CD14-positive monocyte (primary cell): Measurements from ENCODE around the gene EIF4G2. TPM values are rescaled to one million over a fixed set of nuclear protein-coding genes. Genes with fewer than 3 reads are reported as not detected.

ENCODE experiments used
- DNase-seq, 3 donors: peaks; one replicate each; pipeline ENCODE4 v3.0.0-alpha.2; 2011 to 2022
- H2AFZ ChIP-seq: 2 replicates; pipeline ENCODE4 v1.6.0; 2012; ENCODE audit warnings: mild to moderate bottlenecking, low read depth, low read length, inconsistent platforms; ENCODE audit not compliant: insufficient read depth, poor library complexity, severe bottlenecking
- H3K27ac ChIP-seq, 2 donors: 1 replicate in 1 of 2; 2 replicates in 1 of 2; pipeline ENCODE4 v1.5.1; 2012 to 2013; ENCODE audit warnings: low read length in 2 of 2, control low read depth in 1 of 2, inconsistent platforms in 1 of 2, low read depth in 1 of 2, mild to moderate bottlenecking in 1 of 2
- H3K27me3 ChIP-seq, 2 donors: one replicate each; pipeline versions ENCODE4 v1.6.0 to v1.6.1; 2011 to 2013; ENCODE audit warnings: low read length in 2 of 2; ENCODE audit not compliant: control insufficient read depth in 2 of 2, insufficient read depth in 2 of 2
- H3K36me3 ChIP-seq, 2 donors: replicated peaks in 1 of 2; 1 replicate in 1 of 2; 2 replicates in 1 of 2; pipeline versions ENCODE4 v1.5.1 to v1.6.1; 2012 to 2013; ENCODE audit warnings: low read length in 2 of 2, control low read depth in 1 of 2, inconsistent platforms in 1 of 2, mild to moderate bottlenecking in 1 of 2; ENCODE audit not compliant: insufficient read depth in 2 of 2, control insufficient read depth in 1 of 2
- H3K4me1 ChIP-seq, 2 donors: 1 replicate in 1 of 2; 2 replicates in 1 of 2; pipeline versions ENCODE4 v1.5.1 to v1.6.1; 2012 to 2013; ENCODE audit warnings: low read length in 2 of 2, control low read depth in 1 of 2, inconsistent platforms in 1 of 2, mild to moderate bottlenecking in 1 of 2, moderate library complexity in 1 of 2; ENCODE audit not compliant: insufficient read depth in 2 of 2, control insufficient read depth in 1 of 2
- H3K4me2 ChIP-seq: replicated peaks from 2 replicates; pipeline ENCODE3; 2012; ENCODE audit warnings: low read length, moderate library complexity, mild to moderate bottlenecking; ENCODE audit not compliant: poor library complexity, severe bottlenecking; ENCODE audit errors: extremely low read depth
- H3K4me3 ChIP-seq, 3 experiments: fragments of 200-600 bp in 1 of 3; sonication (generic) in 1 of 3; replicated peaks in 1 of 3; 1 replicate in 2 of 3; 2 replicates in 1 of 3; pipeline ENCODE4 v1.5.1; 2011 to 2013; ENCODE audit warnings: low read length in 3 of 3, mild to moderate bottlenecking in 3 of 3, control low read depth in 2 of 3, low read depth in 2 of 3, inconsistent platforms in 1 of 3, moderate library complexity in 1 of 3
- H3K79me2 ChIP-seq: 2 replicates; pipeline ENCODE4 v1.6.0; 2012; ENCODE audit warnings: mild to moderate bottlenecking, control low read depth, inconsistent platforms, low read length, moderate library complexity; ENCODE audit not compliant: insufficient read depth
- H3K9ac ChIP-seq: 2 replicates; pipeline ENCODE4 v1.6.0; 2017; ENCODE audit warnings: low read length, mild to moderate bottlenecking; ENCODE audit not compliant: insufficient read depth, poor library complexity, severe bottlenecking
- H3K9me3 ChIP-seq, 2 donors: replicated peaks in 1 of 2; 1 replicate in 1 of 2; 2 replicates in 1 of 2; pipeline versions ENCODE4 v1.5.1 to v1.6.1; 2012 to 2013; ENCODE audit warnings: low read length in 2 of 2, control low read depth in 1 of 2; ENCODE audit not compliant: control insufficient read depth in 1 of 2, insufficient read depth in 1 of 2
- H4K20me1 ChIP-seq: 2 replicates; pipeline ENCODE4 v1.6.0; 2012; ENCODE audit warnings: mild to moderate bottlenecking, low read length, control low read depth, moderate library complexity; ENCODE audit not compliant: insufficient read depth
- H3K27ac Mint-ChIP-seq, 7 donors: one replicate each; pipeline ENCODE4 v1.8.0; 2020; ENCODE audit warnings: mild to moderate bottlenecking in 7 of 7, mixed read lengths in 7 of 7, moderate library complexity in 6 of 7, inconsistent platforms in 2 of 7
- H3K27me3 Mint-ChIP-seq, 3 donors: one replicate each; pipeline ENCODE4 v1.8.0; 2021 to 2022; ENCODE audit warnings: low read depth in 3 of 3, mild to moderate bottlenecking in 3 of 3, mixed read lengths in 3 of 3, moderate library complexity in 3 of 3, inconsistent platforms in 1 of 3
- H3K36me3 Mint-ChIP-seq, 2 donors: one replicate each; pipeline ENCODE4 v1.8.0; 2020; ENCODE audit warnings: mixed read lengths in 2 of 2, inconsistent platforms in 1 of 2, mild to moderate bottlenecking in 1 of 2
- H3K4me1 Mint-ChIP-seq: one replicate; pipeline ENCODE4 v1.8.0; 2020; ENCODE audit warnings: mild to moderate bottlenecking, mixed read lengths
- H3K4me3 Mint-ChIP-seq, 2 donors: one replicate each; pipeline ENCODE4 v1.8.0; 2020; ENCODE audit warnings: mild to moderate bottlenecking in 2 of 2, mixed read lengths in 2 of 2, moderate library complexity in 1 of 2
- H3K9me3 Mint-ChIP-seq, 7 donors: one replicate each; pipeline ENCODE4 v1.8.0; 2020 to 2022; ENCODE audit warnings: mixed read lengths in 7 of 7, mild to moderate bottlenecking in 6 of 7, moderate library complexity in 6 of 7, inconsistent platforms in 2 of 7
- WGBS: methylation state at CpG from one replicate; pipeline ENCODE4 v1.1.5; 2013; ENCODE audit warnings: missing lambda C conversion rate; ENCODE audit not compliant: insufficient coverage; 5-methylcytosine and 5-hydroxymethylcytosine counted together
- intact Hi-C, 2 donors: fragments of 100-400 bp; cut with micrococcal nuclease; formaldehyde crosslinking; loops; one replicate each; pipeline versions ENCODE4 v1.15.0 to v1.15.1; 2023
- polyA plus RNA-seq, 3 donors: library from polyadenylated mRNA; depleted of rRNA in 1 of 3; unstranded in 2 of 3; stranded (reverse) in 1 of 3; fragments of 300-500 nt in 2 of 3; fragments of >200 nt in 1 of 3; fragmentation: Illumina TruSeq in 2 of 3; gene quantifications; 1 replicate in 2 of 3; 2 replicates in 1 of 3; pipeline ENCODE4 v1.2.3, GENCODE V29; 2012 to 2021
- TF ChIP-seq, protein P1 (sequence below): fragments of 200-600 bp; IDR thresholded peaks from one replicate; pipeline ENCODE4 v1.8.0; 2022; ENCODE audit warnings: antibody characterized with exemption, mild to moderate bottlenecking

The EIF4G2 gene
- polyA plus RNA-seq, 3 donors, result 334 to 439 (median 386) TPM

- Mint-ChIP-seq H3K9me3 (peaks cover 0 to 3% (median 0%) of the 10 kb centered on the region in 7 donors), H3K27me3 (peaks cover 2 to 5% (median 2%) of the 10 kb centered on the region in 3 donors), H3K4me3 (no peak overlapping the region), H3K4me1 (peaks cover 14% of the 10 kb centered on the region), H3K27ac (no peak overlapping the region), H3K36me3 (peaks cover 3% of the 10 kb centered on the region in 2 donors)
- Histone ChIP-seq H3K4me1 (peaks cover 5 to 8% of the 10 kb centered on the region in 2 donors), H3K4me3 (no peak overlapping the region), H3K27ac (no peak overlapping the region), H3K4me2 (no peak overlapping the region), H3K36me3 (peaks cover under 1 to 5% of the 10 kb centered on the region in 2 donors), H4K20me1 (no peaks in the 10 kb centered on the region), H3K9ac (no peak overlapping the region), H2AFZ (no peak overlapping the region), H3K79me2 (no peaks in the 10 kb centered on the region), H3K9me3 (no peaks in the 10 kb centered on the region), H3K27me3 (no peaks in the 10 kb centered on the region)
- DNase-seq, result no peak
- TF ChIP-seq, protein P1, sequence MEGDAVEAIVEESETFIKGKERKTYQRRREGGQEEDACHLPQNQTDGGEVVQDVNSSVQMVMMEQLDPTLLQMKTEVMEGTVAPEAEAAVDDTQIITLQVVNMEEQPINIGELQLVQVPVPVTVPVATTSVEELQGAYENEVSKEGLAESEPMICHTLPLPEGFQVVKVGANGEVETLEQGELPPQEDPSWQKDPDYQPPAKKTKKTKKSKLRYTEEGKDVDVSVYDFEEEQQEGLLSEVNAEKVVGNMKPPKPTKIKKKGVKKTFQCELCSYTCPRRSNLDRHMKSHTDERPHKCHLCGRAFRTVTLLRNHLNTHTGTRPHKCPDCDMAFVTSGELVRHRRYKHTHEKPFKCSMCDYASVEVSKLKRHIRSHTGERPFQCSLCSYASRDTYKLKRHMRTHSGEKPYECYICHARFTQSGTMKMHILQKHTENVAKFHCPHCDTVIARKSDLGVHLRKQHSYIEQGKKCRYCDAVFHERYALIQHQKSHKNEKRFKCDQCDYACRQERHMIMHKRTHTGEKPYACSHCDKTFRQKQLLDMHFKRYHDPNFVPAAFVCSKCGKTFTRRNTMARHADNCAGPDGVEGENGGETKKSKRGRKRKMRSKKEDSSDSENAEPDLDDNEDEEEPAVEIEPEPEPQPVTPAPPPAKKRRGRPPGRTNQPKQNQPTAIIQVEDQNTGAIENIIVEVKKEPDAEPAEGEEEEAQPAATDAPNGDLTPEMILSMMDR, result no peak
- WGBS, result 89% methylated on average over 1 of the region's 4 CpGs
- intact Hi-C loops, result no loop called here
Measured at GRCh38 chr11:10785146-10785474, 23.6 kb downstream of the EIF4G2 start.

DNA sequence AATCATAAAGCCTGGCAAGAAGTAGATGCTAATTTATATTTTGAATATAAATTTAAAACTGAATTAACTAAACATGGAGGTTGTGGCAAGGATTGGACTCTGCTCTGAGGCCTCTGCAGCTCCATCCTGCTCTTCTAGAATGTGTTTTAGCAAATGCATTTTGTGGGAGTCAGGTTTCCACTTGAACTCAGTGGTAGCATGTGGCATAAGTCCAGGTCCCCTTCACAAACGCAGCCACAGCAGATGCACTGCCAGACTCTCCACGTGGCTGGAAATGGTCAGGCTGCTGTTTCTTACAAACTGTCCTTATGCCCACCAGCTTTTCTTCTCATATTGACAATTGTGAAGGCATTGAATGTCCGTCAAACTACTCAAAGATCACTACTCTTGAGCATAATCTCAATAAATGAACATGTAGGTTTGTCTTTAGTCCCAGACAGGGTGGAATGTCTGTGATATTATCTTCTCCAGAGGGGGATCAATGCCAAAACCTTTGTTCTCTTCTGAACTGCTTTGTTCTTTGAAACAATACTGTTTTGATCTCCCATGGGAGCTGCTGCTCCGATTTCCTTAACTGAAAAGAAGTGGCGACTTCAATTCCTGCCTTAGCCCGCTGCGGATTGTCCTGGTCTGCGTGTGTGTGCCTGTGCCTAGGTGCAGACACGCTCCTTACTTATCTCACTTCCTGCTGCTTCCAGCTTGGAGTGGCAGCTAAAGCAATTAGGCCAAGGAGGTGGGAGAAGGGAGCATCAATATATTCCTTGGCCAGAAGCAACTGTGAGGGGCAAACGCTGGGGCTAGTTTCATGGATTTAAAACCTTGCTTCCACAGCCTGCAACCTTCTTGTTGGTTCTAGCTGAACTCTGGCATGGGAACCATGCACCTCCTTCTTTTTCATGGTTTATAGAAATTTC, 24.2 kb downstream of the EIF4G2 start:
- 91% methylated on average over 9 of the region's 10 CpGs for WGBS
- Histone ChIP-seq H3K36me3 (peaks cover 5 to 11% of the 10 kb centered on the region in 2 donors), H3K27me3 (no peaks in the 10 kb centered on the region), H3K9ac (no peak overlapping the region), H3K4me3 (no peak overlapping the region), H3K4me2 (no peak overlapping the region), H3K79me2 (no peaks in the 10 kb centered on the region), H4K20me1 (no peaks in the 10 kb centered on the region), H3K27ac (no peak overlapping the region), H3K9me3 (no peaks in the 10 kb centered on the region), H3K4me1 (peaks cover 5 to 8% of the 10 kb centered on the region in 2 donors), H2AFZ (no peak overlapping the region)
- TF ChIP-seq, protein P1, result no peak
- peaks cover 9% of the 10 kb centered on the region in 2 donors for H3K36me3 Mint-ChIP-seq
- H3K4me3 Mint-ChIP-seq, result no peak overlapping the region
- peaks cover 2 to 4% (median 2%) of the 10 kb centered on the region in 3 donors for H3K27me3 Mint-ChIP-seq
- peaks cover 0 to 3% (median 0%) of the 10 kb centered on the region in 7 donors for H3K9me3 Mint-ChIP-seq
- no peak for DNase-seq
- intact Hi-C loops, result no loop called here
- H3K4me1 Mint-ChIP-seq, result peaks cover 15% of the 10 kb centered on the region
- H3K27ac Mint-ChIP-seq, result no peak overlapping the region
